HL-60/S4 treated with retinoic acid at 250 ng/mL for 4 days and 3 days (cell line): Measurements from ENCODE around the gene RAB44.

ENCODE experiments used
- in situ Hi-C: fragments of 300-500 bp; cut with MboI; formaldehyde crosslinking; loops from 2 replicates; pipeline ENCODE4 v1.7.0; 2022; ENCODE audit warnings: low sequenced_read_pairs

RAB44 gene

GRCh38 chr6:36668591-36668990 lies 29.0 kb upstream of the RAB44 start:
- in situ Hi-C loops = no loop called here

GRCh38 chr6:36669002-36669401 lies 28.6 kb upstream of the RAB44 start:
- in situ Hi-C loops = no loop called here

- in situ Hi-C loops = loop anchor here (5.0 kb wide), 1 partner anchor 48 kb away; no protein-coding TSS in a partner anchor
Observed at GRCh38 chr6:36670271-36670670, 27.4 kb upstream of the RAB44 start.

GRCh38 chr6:36671687-36672375 lies 25.8 kb upstream of the RAB44 start:
- in situ Hi-C loops = loop anchor here (5.0 kb wide), 1 partner anchor 50 kb away; no protein-coding TSS in a partner anchor

- in situ Hi-C loops = loop anchor here (5.0 kb wide), 1 partner anchor 52 kb away; no protein-coding TSS in a partner anchor
Observed at GRCh38 chr6:36673882-36674281, 23.7 kb upstream of the RAB44 start.

GRCh38 chr6:36674942-36675341 lies 22.7 kb upstream of the RAB44 start:
- in situ Hi-C loops = loop anchor here (5.0 kb wide), 1 partner anchor 53 kb away; no protein-coding TSS in a partner anchor

- in situ Hi-C loops = no loop called here
Observed at GRCh38 chr6:36676141-36677058, 21.2 kb upstream of the RAB44 start.

- in situ Hi-C loops = no loop called here
Observed at GRCh38 chr6:36677059-36677749, 20.4 kb upstream of the RAB44 start.

- in situ Hi-C loops = no loop called here
Observed at GRCh38 chr6:36677753-36678487, 19.7 kb upstream of the RAB44 start.

- in situ Hi-C loops = no loop called here
Observed at GRCh38 chr6:36678488-36679042, 19.1 kb upstream of the RAB44 start, which contains the start of gene CDKN1A. Gene CDKN1A (plus strand): TSS chr6:36678714. CDS start chr6:36684102, 5,388 bp downstream.

GRCh38 chr6:36679043-36679833 lies 18.4 kb upstream of the RAB44 start:
- in situ Hi-C loops = no loop called here

GRCh38 chr6:36682328-36683144 lies 15.1 kb upstream of the RAB44 start:
- in situ Hi-C loops = no loop called here

- in situ Hi-C loops = no loop called here
Observed at GRCh38 chr6:36683145-36683655, 14.4 kb upstream of the RAB44 start.

GRCh38 chr6:36683656-36684446 lies 13.8 kb upstream of the RAB44 start:
- in situ Hi-C loops = no loop called here

- in situ Hi-C loops = no loop called here
Observed at GRCh38 chr6:36684447-36684812, 13.2 kb upstream of the RAB44 start.

GRCh38 chr6:36685166-36685924 lies 12.3 kb upstream of the RAB44 start:
- in situ Hi-C loops = no loop called here
